Calu3 (cell line): ENCODE results near the gene STIMATE. TPM values are rescaled to one million over a fixed set of nuclear protein-coding genes. Genes with fewer than 3 reads are reported as not detected.

Source experiments
- BruUV-seq: library from RNA; stranded (reverse); fragments of 400-500 nt; replicated peaks from 2 replicates; lab custom pipeline; 2021; lab: Mats Ljungman, UMichigan
- CTCF ChIA-PET: fragments of 300-600 bp; sonication (Branson Sonifier 250); formaldehyde crosslinking; loops from one replicate; lab custom pipeline; 2022; ENCODE audit warnings: antibody characterized with exemption; lab: Charles Lee
- DNase-seq: peaks from one replicate; pipeline ENCODE4 v3.0.0; 2022
- H3K27ac Mint-ChIP-seq: one replicate; pipeline ENCODE4 v1.8.0; 2022; ENCODE audit warnings: mixed read lengths; ENCODE audit not compliant: unreplicated experiment
- H3K27me3 Mint-ChIP-seq: one replicate; pipeline ENCODE4 v1.8.0; 2022; ENCODE audit warnings: mixed read lengths; ENCODE audit not compliant: unreplicated experiment
- H3K36me3 Mint-ChIP-seq: one replicate; pipeline ENCODE4 v1.8.0; 2022; ENCODE audit warnings: mild to moderate bottlenecking, moderate library complexity, mixed read lengths; ENCODE audit not compliant: insufficient read depth, unreplicated experiment
- H3K4me1 Mint-ChIP-seq: one replicate; pipeline ENCODE4 v1.8.0; 2022; ENCODE audit warnings: mild to moderate bottlenecking, low read depth, mixed read lengths; ENCODE audit not compliant: unreplicated experiment
- H3K4me3 Mint-ChIP-seq: one replicate; pipeline ENCODE4 v1.8.0; 2022; ENCODE audit warnings: mild to moderate bottlenecking, low read depth, moderate library complexity, mixed read lengths; ENCODE audit not compliant: unreplicated experiment
- H3K9me3 Mint-ChIP-seq: one replicate; pipeline ENCODE4 v1.8.0; 2022; ENCODE audit warnings: low read depth, mixed read lengths; ENCODE audit not compliant: unreplicated experiment
- CTCF ChIP-seq: fragments of 200-600 bp; IDR thresholded peaks from one replicate; pipeline ENCODE4 v1.8.0; 2022; ENCODE audit warnings: antibody characterized with exemption; ENCODE audit not compliant: unreplicated experiment
- intact Hi-C: fragments of 100-400 bp; cut with micrococcal nuclease; formaldehyde crosslinking; loops from one replicate; pipeline ENCODE4 v1.10.0; 2022; ENCODE audit not compliant: unreplicated experiment
- total RNA-seq: library from RNA; stranded (reverse); gene quantifications from 2 replicates; pipeline ENCODE4 v1.2.3, GENCODE V29; 2022

STIMATE gene
- total RNA-seq, 1 experiment from 2014 or later = 11.7 TPM

DNA sequence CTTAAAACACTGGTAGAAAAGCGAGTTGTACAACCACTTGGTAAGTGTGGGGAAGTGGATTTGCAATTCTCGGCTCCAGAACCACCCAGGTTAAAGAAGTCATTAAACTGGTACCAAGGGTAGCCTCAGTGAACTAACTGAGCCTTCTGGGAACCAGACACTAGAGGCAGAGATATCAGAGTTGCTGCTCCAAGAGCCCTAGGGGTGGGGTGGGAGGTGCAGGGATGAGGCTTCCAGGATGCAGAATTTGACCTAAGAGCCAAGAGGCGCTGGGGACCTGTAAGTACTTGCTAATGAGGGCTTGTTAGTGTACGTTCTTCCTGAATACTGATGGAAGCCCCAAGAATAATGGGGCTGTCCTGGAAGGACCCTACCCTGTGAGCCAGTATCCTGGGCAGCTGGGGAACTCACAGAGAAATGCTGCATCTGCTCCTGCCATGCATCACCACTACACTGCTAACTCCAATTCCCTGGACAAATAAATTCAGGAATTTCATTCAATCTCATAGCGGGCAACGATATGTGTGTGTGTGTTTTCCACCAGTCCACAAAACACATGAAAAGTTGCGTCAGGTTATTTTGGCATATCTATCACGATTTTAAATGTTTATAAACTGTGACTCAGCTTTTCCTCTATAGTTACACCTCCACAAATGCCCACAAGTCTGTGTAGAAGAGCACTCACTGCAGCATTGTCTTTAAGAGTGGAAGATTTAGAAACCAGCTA lies 23.8 kb downstream of the STIMATE start:
- H3K4me3 Mint-ChIP-seq = no peak overlapping the region
- intact Hi-C loops = no loop called here
- H3K4me1 Mint-ChIP-seq = no peaks in the 10 kb centered on the region
- no peak for DNase-seq
- no peaks in the 10 kb centered on the region for H3K9me3 Mint-ChIP-seq
- no peak overlapping the region for H3K27ac Mint-ChIP-seq
- BruUV-seq = no TSS peak
- H3K27me3 Mint-ChIP-seq = no peaks in the 10 kb centered on the region
- CTCF ChIA-PET = no interaction called here
- no peak for TF ChIP-seq CTCF
- peaks cover 6% of the 10 kb centered on the region for H3K36me3 Mint-ChIP-seq

GRCh38 chr3:52872245-52872644 lies 25.1 kb downstream of the STIMATE start:
- Mint-ChIP-seq H3K36me3 (peaks cover 6% of the 10 kb centered on the region), H3K4me3 (no peak overlapping the region), H3K27ac (no peak overlapping the region), H3K4me1 (no peaks in the 10 kb centered on the region), H3K27me3 (no peaks in the 10 kb centered on the region), H3K9me3 (no peaks in the 10 kb centered on the region)
- intact Hi-C loops = no loop called here
- no TSS peak for BruUV-seq
- no peak for TF ChIP-seq CTCF
- DNase-seq = no peak
- CTCF ChIA-PET = interaction anchor here (0.6 kb wide), 1 partner anchor 408 kb away, joined by 5 read pairs; no protein-coding TSS in a partner anchor

GRCh38 chr3:52871761-52872160 lies 25.6 kb downstream of the STIMATE start:
- CTCF ChIA-PET = no interaction called here
- intact Hi-C loops = no loop called here

GRCh38 chr3:52870471-52870870 lies 26.9 kb downstream of the STIMATE start:
- H3K36me3 Mint-ChIP-seq = peaks cover 6% of the 10 kb centered on the region
- H3K27me3 Mint-ChIP-seq = no peaks in the 10 kb centered on the region
- H3K4me1 Mint-ChIP-seq = no peaks in the 10 kb centered on the region
- CTCF ChIA-PET = interaction anchor here (0.7 kb wide), 1 partner anchor 347 kb away, joined by 4 read pairs; no protein-coding TSS in a partner anchor
- no peak for TF ChIP-seq CTCF
- no peak for DNase-seq
- H3K9me3 Mint-ChIP-seq = peaks cover 3% of the 10 kb centered on the region
- intact Hi-C loops = no loop called here
- H3K27ac Mint-ChIP-seq = no peak overlapping the region
- BruUV-seq = no TSS peak
- no peak overlapping the region for H3K4me3 Mint-ChIP-seq

More at GRCh38 chr3:52871761-52872160, 25.6 kb downstream of the STIMATE start:
- H3K4me1 Mint-ChIP-seq = no peaks in the 10 kb centered on the region
- H3K27me3 Mint-ChIP-seq = no peaks in the 10 kb centered on the region
- DNase-seq = no peak
- TF ChIP-seq CTCF = no peak
- BruUV-seq = no TSS peak
- no peak overlapping the region for H3K27ac Mint-ChIP-seq
- H3K4me3 Mint-ChIP-seq = no peak overlapping the region
- peaks cover 6% of the 10 kb centered on the region for H3K36me3 Mint-ChIP-seq
- no peaks in the 10 kb centered on the region for H3K9me3 Mint-ChIP-seq
